BJ (cell line): Measurements from ENCODE around the gene ARHGAP9. TPM values are rescaled to one million over a fixed set of nuclear protein-coding genes. Genes with fewer than 3 reads are reported as not detected.

Experiments
- CTCF ChIA-PET: fragments of 350-600 bp; formaldehyde crosslinking; extraction: SDS; loops from one replicate; lab custom pipeline; 2021; ENCODE audit warnings: antibody characterized with exemption, inconsistent platforms; lab: Yijun Ruan, JAX
- POLR2A ChIA-PET: fragments of 300-600 bp; sonication (Branson Sonifier 250); formaldehyde crosslinking; extraction: SDS; loops from one replicate; lab custom pipeline; 2021; ENCODE audit warnings: antibody characterized with exemption; lab: Charles Lee
- DNase-seq: peaks from one replicate; pipeline ENCODE4 v3.0.0-alpha.2; 2011; ENCODE audit warnings: low read depth
- H3K27me3 ChIP-seq: 2 replicates; pipeline ENCODE4 v1.6.0; 2011; ENCODE audit warnings: low read length; ENCODE audit not compliant: control insufficient read depth, insufficient read depth
- H3K36me3 ChIP-seq: 2 replicates; pipeline ENCODE4 v1.5.1; 2011; ENCODE audit warnings: low read length; ENCODE audit not compliant: control insufficient read depth, insufficient read depth
- H3K4me3 ChIP-seq: 2 replicates; pipeline ENCODE4 v1.5.1; 2011; ENCODE audit warnings: low read depth, mild to moderate bottlenecking, control low read depth, low read length
- polyA minus RNA-seq: library from RNA; depleted of rRNA, polyadenylated mRNA; stranded (reverse); fragments of >200 nt; gene quantifications from 2 replicates; pipeline ENCODE4 v1.2.3, GENCODE V29; 2011; rRNA and poly(A)+ RNA removed
- polyA plus RNA-seq: library from polyadenylated mRNA; depleted of rRNA; stranded (reverse); fragments of >200 nt; gene quantifications from 2 replicates; pipeline ENCODE4 v1.2.3, GENCODE V29; 2011; rRNA removed
- TF ChIP-seq, protein P1 (sequence below): IDR thresholded peaks from 2 replicates; pipeline ENCODE4 v1.5.1; 2011; ENCODE audit warnings: low read depth, mild to moderate bottlenecking, control low read depth, inconsistent platforms, low read length, moderate library complexity; ENCODE audit not compliant: insufficient read depth

ARHGAP9 gene
- 0.98 and 1.0 TPM in 2 replicates for polyA plus RNA-seq
- polyA minus RNA-seq: 0.51 and 0.66 TPM in 2 replicates

DNA sequence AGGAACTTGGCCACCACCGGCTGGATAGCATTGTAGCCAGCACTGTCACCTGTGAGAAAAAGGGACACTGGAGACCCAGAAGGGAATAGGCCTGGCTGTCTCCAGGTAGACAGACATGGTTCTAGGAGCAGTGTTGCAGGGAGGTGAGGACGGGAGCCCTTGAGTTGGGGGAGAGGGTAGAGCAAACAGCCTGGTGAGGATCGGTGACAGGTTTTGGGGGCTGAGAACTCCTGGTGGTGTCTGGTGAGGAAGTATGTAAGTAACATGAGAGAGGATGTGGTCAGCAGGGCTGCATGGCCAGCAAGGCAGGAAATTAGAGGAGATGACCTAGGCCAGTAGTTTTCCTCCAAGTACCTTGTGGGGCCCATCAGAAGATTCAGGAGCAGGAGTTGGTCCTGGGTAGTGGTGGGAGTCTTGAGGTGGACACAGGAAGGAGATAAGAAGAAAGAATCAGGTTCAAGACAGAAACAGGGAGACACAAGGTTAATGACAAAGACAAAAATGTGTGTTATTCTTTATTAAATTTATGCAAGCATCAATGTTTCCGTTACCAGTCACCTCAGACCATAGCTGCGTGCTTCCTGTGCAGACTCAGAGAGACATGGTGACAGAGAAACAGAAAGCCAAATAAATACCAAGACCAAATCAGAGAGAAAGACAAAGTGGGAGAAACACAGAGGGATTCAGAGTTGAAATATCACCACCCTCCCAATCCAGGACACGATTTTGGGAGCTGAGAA, at the start of gene ARHGAP9:
Gene ARHGAP9 (minus strand): TSS at position 491 of the 740 bp plus-strand sequence. CDS start 460 bp downstream, at position 31.
- H3K27me3 ChIP-seq: peaks cover 23% of the 10 kb centered on the region
- DNase-seq: no peak
- TF ChIP-seq, protein P1, sequence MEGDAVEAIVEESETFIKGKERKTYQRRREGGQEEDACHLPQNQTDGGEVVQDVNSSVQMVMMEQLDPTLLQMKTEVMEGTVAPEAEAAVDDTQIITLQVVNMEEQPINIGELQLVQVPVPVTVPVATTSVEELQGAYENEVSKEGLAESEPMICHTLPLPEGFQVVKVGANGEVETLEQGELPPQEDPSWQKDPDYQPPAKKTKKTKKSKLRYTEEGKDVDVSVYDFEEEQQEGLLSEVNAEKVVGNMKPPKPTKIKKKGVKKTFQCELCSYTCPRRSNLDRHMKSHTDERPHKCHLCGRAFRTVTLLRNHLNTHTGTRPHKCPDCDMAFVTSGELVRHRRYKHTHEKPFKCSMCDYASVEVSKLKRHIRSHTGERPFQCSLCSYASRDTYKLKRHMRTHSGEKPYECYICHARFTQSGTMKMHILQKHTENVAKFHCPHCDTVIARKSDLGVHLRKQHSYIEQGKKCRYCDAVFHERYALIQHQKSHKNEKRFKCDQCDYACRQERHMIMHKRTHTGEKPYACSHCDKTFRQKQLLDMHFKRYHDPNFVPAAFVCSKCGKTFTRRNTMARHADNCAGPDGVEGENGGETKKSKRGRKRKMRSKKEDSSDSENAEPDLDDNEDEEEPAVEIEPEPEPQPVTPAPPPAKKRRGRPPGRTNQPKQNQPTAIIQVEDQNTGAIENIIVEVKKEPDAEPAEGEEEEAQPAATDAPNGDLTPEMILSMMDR: no peak

DNA sequence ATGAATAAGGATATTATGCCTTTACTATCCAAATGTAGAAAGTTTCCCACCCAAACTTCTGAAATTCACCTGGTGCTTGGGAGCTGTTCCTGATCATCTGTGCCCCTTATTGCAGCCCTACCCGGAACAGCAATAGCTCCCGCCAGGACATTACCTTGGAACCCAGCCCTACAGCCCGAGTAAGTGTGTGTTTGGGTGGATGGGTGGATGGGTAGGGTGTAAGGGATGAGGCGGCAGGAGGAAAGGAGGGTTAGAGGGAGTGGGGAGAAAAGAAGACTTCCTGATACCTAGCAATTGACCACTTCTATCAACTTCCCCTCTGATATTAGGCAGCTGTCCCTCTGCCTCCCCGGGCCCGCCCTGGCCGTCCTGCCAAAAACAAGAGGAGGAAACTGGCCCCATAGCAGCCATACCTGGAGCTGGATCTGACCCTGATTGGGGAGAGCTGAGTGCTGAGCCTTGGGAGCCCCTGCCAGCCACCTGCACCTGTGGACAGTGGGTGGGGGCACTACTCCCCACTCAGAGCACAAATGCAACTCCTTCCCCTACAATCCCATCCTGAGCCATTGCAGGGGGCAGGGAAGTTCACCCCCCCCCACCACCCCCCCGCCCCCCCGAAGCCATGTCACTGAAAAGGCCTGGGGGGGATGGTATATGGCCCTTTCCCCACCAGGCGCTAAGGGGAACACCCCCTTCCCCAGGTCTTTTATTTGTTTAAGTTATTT, 49.3 kb upstream of the ARHGAP9 start:
- CTCF ChIA-PET: interaction anchor here (0.9 kb wide), 1 partner anchor 15 kb away, joined by 3 read pairs; no protein-coding TSS in a partner anchor
- Histone ChIP-seq H3K4me3 (no peak overlapping the region), H3K27me3 (no peaks in the 10 kb centered on the region), H3K36me3 (peaks cover 50% of the 10 kb centered on the region)
- TF ChIP-seq, protein P1: no peak
- POLR2A ChIA-PET: no interaction called here
- DNase-seq: no peak

More for the DNA sequence above, at the start of gene ARHGAP9:
- ChIA-PET POLR2A (no interaction called here), CTCF (interaction anchor here (1.8 to 3.1 kb wide), 2 partner anchors 16 to 21 kb away, joined by 5 to 21 read pairs; no protein-coding TSS in a partner anchor)
- no peak within 1 kb of the TSS for H3K4me3 ChIP-seq
- H3K36me3 ChIP-seq: no peaks in the 10 kb centered on the region

DNA sequence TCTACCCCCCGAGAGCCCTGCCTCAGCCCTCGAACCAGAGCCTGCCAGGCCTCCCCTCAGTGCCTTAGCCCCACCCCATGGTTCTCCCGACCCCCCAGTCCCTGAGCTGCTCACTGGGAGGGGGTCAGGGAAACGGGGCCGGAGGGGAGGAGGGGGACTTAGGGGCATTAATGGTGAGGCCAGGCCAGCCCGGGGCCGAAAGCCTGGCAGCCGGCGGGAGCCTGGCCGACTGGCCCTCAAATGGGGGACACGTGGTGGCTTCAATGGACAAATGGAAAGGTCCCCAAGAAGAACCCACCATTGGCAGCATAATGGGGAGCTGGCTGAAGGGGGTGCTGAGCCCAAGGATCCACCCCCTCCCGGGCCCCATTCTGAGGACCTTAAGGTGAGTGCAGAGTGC, 48.5 kb upstream of the ARHGAP9 start:
- TF ChIP-seq, protein P1: no peak
- no peak for DNase-seq
- CTCF ChIA-PET: interaction anchor here (1.0 kb wide), 1 partner anchor 54 kb away, joined by 3 read pairs; no protein-coding TSS in a partner anchor
- Histone ChIP-seq H3K4me3 (no peak overlapping the region), H3K36me3 (peaks cover 46% of the 10 kb centered on the region), H3K27me3 (no peaks in the 10 kb centered on the region)
- POLR2A ChIA-PET: no interaction called here

DNA sequence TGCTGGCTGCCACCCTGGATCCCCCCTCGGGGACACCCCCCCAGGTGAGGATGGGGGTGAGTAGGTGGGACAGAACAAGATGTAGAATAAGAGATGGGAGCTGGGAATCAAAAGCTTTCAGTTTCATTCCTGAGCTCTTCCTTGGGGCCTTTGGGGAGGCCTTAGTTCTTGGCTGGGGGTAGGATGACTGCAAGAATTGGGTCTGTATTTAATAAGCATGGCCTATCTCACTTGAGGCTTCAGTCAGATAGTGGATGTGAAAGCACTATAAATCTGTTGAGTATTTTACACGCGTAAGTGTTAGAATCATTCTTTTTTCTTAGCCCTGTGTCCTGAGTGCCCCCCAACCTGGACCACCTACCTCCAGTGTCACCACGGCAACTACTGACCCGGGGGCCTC, 47.5 kb upstream of the ARHGAP9 start:
- no peak overlapping the region for H3K4me3 ChIP-seq
- peaks cover 41% of the 10 kb centered on the region for H3K36me3 ChIP-seq
- TF ChIP-seq, protein P1: no peak
- POLR2A ChIA-PET: no interaction called here
- DNase-seq: no peak
- CTCF ChIA-PET: interaction anchor here (1.0 kb wide), 1 partner anchor 55 kb away, joined by 3 read pairs; no protein-coding TSS in a partner anchor
- no peaks in the 10 kb centered on the region for H3K27me3 ChIP-seq
